NB4 (cell line): ENCODE measurements around the gene MEGF11.

ENCODE experiments used
- DNase-seq: peaks from one replicate; pipeline ENCODE4 v3.0.0; 2010; ENCODE audit warnings: low read depth
- H3K4me3 ChIP-seq: one replicate; pipeline ENCODE4 v1.5.1; 2011; ENCODE audit warnings: mild to moderate bottlenecking, low read depth, low read length, moderate library complexity
- MYC ChIP-seq: IDR thresholded peaks from 2 replicates; pipeline ENCODE4 v1.6.1; 2011; ENCODE audit warnings: low read depth, low read length
- POLR2A ChIP-seq: IDR thresholded peaks from 2 replicates; pipeline ENCODE4 v1.6.1; 2011; ENCODE audit warnings: mild to moderate bottlenecking; ENCODE audit not compliant: insufficient read length; ENCODE audit errors: extremely low read depth
- TF ChIP-seq, protein P1 (sequence below): IDR thresholded peaks from 2 replicates; pipeline ENCODE4 v1.6.1; 2011; ENCODE audit warnings: low read depth, low read length
- TF ChIP-seq, protein P2 (sequence below): IDR thresholded peaks from one replicate; pipeline ENCODE4 v1.5.1; 2012; ENCODE audit warnings: low read depth, low read length

The MEGF11 gene

DNA sequence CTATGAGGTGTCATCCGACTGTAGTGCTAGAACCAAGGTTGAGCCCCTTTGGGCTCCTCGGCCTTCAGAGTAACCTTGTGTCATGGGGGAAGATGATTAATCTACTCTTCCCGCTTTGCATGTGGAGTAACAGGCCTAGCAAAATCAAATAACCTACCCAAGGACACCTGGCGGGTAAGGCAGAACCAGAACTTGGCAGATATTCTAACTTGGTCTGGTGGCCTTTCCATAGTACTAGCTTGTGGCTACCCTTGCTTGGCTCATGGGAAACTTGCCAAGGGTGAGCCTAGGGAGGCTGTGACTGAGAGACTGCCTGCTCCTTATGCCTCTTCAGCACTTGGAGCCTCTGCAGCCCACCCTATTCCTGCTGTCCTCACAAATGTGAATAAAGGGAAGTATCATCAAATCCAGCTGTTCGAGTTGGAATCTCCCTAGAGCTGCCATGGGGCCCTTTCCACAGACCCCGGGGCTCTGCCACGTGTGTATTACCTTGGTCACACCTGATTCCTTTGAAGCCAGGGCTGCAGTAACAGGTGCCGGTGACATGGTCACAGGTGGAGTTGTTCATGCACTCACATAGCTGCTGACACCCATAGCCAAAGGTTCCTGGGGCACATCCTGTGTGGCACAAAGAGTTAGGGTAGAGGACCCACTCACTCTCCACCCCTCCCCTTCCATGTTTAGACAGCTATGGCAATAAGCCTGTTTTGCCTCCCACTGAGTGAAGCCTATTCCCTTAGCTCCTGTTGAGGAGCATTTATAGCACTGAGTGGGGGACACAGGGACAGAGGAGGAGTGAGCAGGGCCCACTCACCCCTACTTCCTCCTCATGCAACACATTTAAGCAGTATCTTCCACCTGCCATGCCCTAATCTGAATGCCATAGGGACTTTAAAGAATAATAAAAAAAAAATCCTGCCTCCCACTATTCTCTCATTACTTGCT, 338.3 kb downstream of the MEGF11 start:
- H3K4me3 ChIP-seq: no peak overlapping the region
- TF ChIP-seq, protein P1, sequence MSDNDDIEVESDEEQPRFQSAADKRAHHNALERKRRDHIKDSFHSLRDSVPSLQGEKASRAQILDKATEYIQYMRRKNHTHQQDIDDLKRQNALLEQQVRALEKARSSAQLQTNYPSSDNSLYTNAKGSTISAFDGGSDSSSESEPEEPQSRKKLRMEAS: no peak
- TF ChIP-seq POLR2A: no peak
- TF ChIP-seq, protein P2, sequence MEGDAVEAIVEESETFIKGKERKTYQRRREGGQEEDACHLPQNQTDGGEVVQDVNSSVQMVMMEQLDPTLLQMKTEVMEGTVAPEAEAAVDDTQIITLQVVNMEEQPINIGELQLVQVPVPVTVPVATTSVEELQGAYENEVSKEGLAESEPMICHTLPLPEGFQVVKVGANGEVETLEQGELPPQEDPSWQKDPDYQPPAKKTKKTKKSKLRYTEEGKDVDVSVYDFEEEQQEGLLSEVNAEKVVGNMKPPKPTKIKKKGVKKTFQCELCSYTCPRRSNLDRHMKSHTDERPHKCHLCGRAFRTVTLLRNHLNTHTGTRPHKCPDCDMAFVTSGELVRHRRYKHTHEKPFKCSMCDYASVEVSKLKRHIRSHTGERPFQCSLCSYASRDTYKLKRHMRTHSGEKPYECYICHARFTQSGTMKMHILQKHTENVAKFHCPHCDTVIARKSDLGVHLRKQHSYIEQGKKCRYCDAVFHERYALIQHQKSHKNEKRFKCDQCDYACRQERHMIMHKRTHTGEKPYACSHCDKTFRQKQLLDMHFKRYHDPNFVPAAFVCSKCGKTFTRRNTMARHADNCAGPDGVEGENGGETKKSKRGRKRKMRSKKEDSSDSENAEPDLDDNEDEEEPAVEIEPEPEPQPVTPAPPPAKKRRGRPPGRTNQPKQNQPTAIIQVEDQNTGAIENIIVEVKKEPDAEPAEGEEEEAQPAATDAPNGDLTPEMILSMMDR: no peak
- TF ChIP-seq MYC: no peak
- no peak for DNase-seq

DNA sequence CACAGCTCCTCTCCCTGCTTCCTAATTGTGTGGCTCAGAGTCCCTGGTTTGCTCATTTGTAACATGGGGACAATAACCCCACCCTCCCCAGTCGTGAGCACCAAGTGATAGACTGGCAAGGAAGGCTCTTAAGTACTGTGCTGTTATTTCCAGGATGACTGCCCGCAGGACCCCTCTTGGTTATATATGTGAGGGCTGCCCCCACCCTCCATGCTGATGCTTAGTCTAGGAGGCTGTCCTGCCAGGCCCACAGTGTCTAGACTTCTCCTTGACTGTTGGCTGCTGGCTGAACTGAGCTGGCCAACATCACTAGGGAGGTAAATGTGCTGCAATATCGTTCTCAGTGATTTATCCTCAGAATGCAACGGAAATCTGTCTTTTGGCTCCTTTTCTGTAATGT, 339.2 kb downstream of the MEGF11 start:
- H3K4me3 ChIP-seq: no peak overlapping the region
- DNase-seq: no peak
- TF ChIP-seq, protein P1: no peak
- no peak for TF ChIP-seq MYC
- TF ChIP-seq POLR2A: no peak
- TF ChIP-seq, protein P2: no peak

DNA sequence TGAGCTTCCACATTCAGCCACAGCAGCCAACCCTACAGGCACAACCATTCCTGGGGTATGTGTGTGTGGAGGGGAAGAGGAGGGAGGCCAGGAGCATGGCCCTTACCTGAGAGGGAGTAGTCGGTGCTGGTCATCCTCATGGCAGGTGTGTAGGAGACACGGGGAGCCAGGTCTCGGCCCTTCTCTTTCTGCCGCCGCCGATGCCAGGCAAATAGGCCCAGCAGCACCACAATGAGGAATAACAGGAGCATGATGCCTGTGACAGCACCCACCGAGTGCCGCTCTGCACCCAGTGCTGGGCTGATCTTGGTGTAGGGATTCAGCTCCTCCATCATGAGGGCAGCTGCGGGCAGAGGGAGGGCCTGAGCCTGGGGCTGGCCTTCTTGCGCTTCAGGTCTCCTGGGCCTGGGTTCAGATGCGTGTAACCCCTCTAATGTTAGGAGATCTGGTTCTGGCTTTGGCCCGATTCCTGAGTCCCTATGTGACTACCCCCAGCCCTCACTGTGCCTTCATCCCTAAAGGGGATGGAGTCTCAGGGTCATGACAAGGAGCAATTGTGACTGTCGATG, 339.8 kb downstream of the MEGF11 start:
- no peak for TF ChIP-seq MYC
- TF ChIP-seq, protein P1: no peak
- no peak for TF ChIP-seq POLR2A
- TF ChIP-seq, protein P2: no peak
- no peak overlapping the region for H3K4me3 ChIP-seq
- no peak for DNase-seq

DNA sequence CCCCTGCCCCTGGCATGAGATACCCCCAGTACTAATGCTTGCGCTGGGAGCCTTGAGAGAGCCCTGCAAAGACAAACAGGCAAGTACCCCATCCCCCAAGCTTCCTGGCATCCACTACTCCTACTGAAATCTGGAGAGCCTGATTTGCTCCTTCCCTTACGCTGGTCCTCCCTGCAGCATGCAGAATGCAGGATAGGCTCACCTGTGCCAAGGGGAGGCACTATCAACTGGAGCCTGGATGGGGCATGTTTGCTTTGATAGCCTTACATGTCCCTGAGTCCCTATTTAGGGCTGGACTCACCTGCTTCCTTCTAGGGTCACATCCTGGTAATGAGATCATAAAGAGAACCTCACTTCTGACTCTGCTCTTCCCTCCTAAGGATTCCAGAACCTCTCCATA, 341.3 kb downstream of the MEGF11 start:
- TF ChIP-seq MYC: no peak
- TF ChIP-seq, protein P2: no peak
- no peak for TF ChIP-seq POLR2A
- TF ChIP-seq, protein P1: no peak
- no peak for DNase-seq
- no peak overlapping the region for H3K4me3 ChIP-seq

DNA sequence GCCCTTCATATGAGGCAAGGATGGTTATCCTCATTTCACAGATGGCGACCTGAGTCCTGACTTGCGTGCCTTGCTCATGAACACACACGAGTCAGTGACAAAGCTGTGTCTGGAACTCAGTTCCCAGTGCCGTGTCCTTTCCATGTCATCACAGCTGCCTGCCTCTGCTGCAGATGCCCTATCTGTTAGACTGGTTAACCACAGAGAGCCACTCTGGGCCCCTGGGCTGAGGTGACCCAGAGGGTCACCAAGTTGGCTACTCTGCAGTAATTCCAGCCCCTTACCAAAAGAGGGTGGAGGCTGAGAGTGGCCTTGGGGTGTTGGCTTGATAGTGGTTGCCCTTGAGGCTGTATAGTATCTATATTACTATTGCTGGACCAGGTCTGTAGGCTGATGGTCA, 343.2 kb downstream of the MEGF11 start:
- H3K4me3 ChIP-seq: no peak overlapping the region
- DNase-seq: no peak
- TF ChIP-seq MYC: no peak
- TF ChIP-seq, protein P2: no peak
- TF ChIP-seq POLR2A: no peak
- TF ChIP-seq, protein P1: no peak
